SJCRH30 (cell line): ENCODE results near the gene SPATA18. TPM values are rescaled to one million over a fixed set of nuclear protein-coding genes. Genes with fewer than 3 reads are reported as not detected.
"Not testable (repeated sequence)": the region's sequence is repeated elsewhere in the genome, so short reads cannot be mapped to it uniquely, and the experiment has no call there.

ENCODE experiments used
- DNase-seq, 2 experiments: peaks; one replicate each; pipeline ENCODE4 v3.0.0-alpha.2; 2015 to 2020
- H3K27ac ChIP-seq: fragments of 250-450 bp; sonication (Bioruptor Pico); 2 replicates; pipeline ENCODE4 v1.5.1; 2020; ENCODE audit warnings: mild to moderate bottlenecking, moderate library complexity
- H3K27me3 ChIP-seq: fragments of 250-450 bp; sonication (Bioruptor Pico); 2 replicates; pipeline ENCODE4 v1.5.1; 2020; ENCODE audit warnings: mild to moderate bottlenecking, moderate library complexity
- H3K36me3 ChIP-seq: fragments of 250-450 bp; sonication (Bioruptor Pico); 2 replicates; pipeline ENCODE4 v1.5.1; 2020; ENCODE audit warnings: mild to moderate bottlenecking, moderate library complexity
- H3K4me1 ChIP-seq: fragments of 250-450 bp; sonication (Bioruptor Pico); 2 replicates; pipeline ENCODE4 v1.5.1; 2020; ENCODE audit warnings: mild to moderate bottlenecking, moderate library complexity
- H3K4me3 ChIP-seq: fragments of 250-450 bp; sonication (Bioruptor Pico); 2 replicates; pipeline ENCODE4 v1.5.1; 2020; ENCODE audit warnings: mild to moderate bottlenecking, moderate library complexity
- H3K9me3 ChIP-seq: fragments of 250-450 bp; sonication (Bioruptor Pico); replicated peaks from 2 replicates; pipeline ENCODE4 v1.5.1; 2020; ENCODE audit warnings: mild to moderate bottlenecking, moderate library complexity
- total RNA-seq: library from RNA; depleted of rRNA; stranded (reverse); fragments of >200 nt; shearing (Covaris generic); gene quantifications from 2 replicates; pipeline ENCODE4 v1.2.3, GENCODE V29; 2014

SPATA18 gene
- total RNA-seq, 1 experiment from 2014 or later = not detected

GRCh38 chr4:52107336-52107735 is 56.2 kb downstream of the SPATA18 start:
- H3K9me3 ChIP-seq = no peaks in the 10 kb centered on the region; the same call in 1 of the 2 replicates

GRCh38 chr4:52107745-52108144 is 56.6 kb downstream of the SPATA18 start:
- no peak overlapping the region for H3K27ac ChIP-seq
- no peak overlapping the region for H3K4me3 ChIP-seq
- no peaks in the 10 kb centered on the region for H3K27me3 ChIP-seq
- H3K36me3 ChIP-seq = no peaks in the 10 kb centered on the region
- no peaks in the 10 kb centered on the region; the same call in 1 of the 2 replicates for H3K9me3 ChIP-seq
- peaks cover 12% of the 10 kb centered on the region; the same call in 1 of the 2 replicates for H3K4me1 ChIP-seq
- DNase-seq = peak in 1 of 2 experiments; percentile 42

More at GRCh38 chr4:52107336-52107735, 56.2 kb downstream of the SPATA18 start:
- DNase-seq = peak in 1 of 2 experiments; percentile 34
- peaks cover 12% of the 10 kb centered on the region; the same call in 1 of the 2 replicates for H3K4me1 ChIP-seq
- no peaks in the 10 kb centered on the region for H3K36me3 ChIP-seq
- H3K27me3 ChIP-seq = no peaks in the 10 kb centered on the region
- H3K27ac ChIP-seq = no peak overlapping the region
- H3K4me3 ChIP-seq = no peak overlapping the region

GRCh38 chr4:52110171-52110570 is 59.1 kb downstream of the SPATA18 start:
- Histone ChIP-seq H3K9me3 (no peaks in the 10 kb centered on the region; the same call in 1 of the 2 replicates), H3K27me3 (no peaks in the 10 kb centered on the region), H3K4me3 (no peak overlapping the region), H3K36me3 (no peaks in the 10 kb centered on the region), H3K4me1 (peaks cover 12% of the 10 kb centered on the region; the same call in 1 of the 2 replicates), H3K27ac (no peak overlapping the region)
- DNase-seq = peak in 1 of 2 experiments; percentile 40

- no peak for DNase-seq
- Histone ChIP-seq H3K9me3 (no peaks in the 10 kb centered on the region; the same call in 1 of the 2 replicates), H3K27ac (no peak overlapping the region), H3K36me3 (no peaks in the 10 kb centered on the region), H3K4me3 (no peak overlapping the region), H3K27me3 (no peaks in the 10 kb centered on the region), H3K4me1 (peaks cover 7% of the 10 kb centered on the region; the same call in 1 of the 2 replicates)
Measured at GRCh38 chr4:52111995-52112394, 60.9 kb downstream of the SPATA18 start.

- Histone ChIP-seq H3K9me3 (no peaks in the 10 kb centered on the region; the same call in 1 of the 2 replicates), H3K4me3 (no peak overlapping the region), H3K4me1 (0 out of 2 replicates have a peak, but pooled peaks cover 3% of the 10 kb centered on the region), H3K27me3 (no peaks in the 10 kb centered on the region), H3K36me3 (no peaks in the 10 kb centered on the region), H3K27ac (no peak overlapping the region)
- no peak for DNase-seq
Measured at GRCh38 chr4:52112411-52112810, 61.3 kb downstream of the SPATA18 start.

GRCh38 chr4:52116641-52117040 is 65.5 kb downstream of the SPATA18 start:
- Histone ChIP-seq H3K36me3 (no peaks in the 10 kb centered on the region), H3K27ac (no peak overlapping the region), H3K9me3 (no peaks in the 10 kb centered on the region), H3K4me1 (no peaks in the 10 kb centered on the region), H3K4me3 (no peak overlapping the region), H3K27me3 (no peaks in the 10 kb centered on the region)
- no peak for DNase-seq

GRCh38 chr4:52126226-52126625 is 75.1 kb downstream of the SPATA18 start:
- DNase-seq = no peak
- Histone ChIP-seq H3K27ac (no peak overlapping the region), H3K4me3 (no peak overlapping the region), H3K36me3 (no peaks in the 10 kb centered on the region), H3K9me3 (no peaks in the 10 kb centered on the region; the same call in 1 of the 2 replicates), H3K4me1 (peaks cover 17% of the 10 kb centered on the region), H3K27me3 (no peaks in the 10 kb centered on the region)

- peak; percentile 82 to 92 for DNase-seq
- H3K4me3 ChIP-seq = no peak overlapping the region
Measured at GRCh38 chr4:52126966-52127365, 75.9 kb downstream of the SPATA18 start.

GRCh38 chr4:52135171-52135570 is 84.1 kb downstream of the SPATA18 start:
- Histone ChIP-seq H3K36me3 (no peaks in the 10 kb centered on the region), H3K9me3 (no peaks in the 10 kb centered on the region), H3K27me3 (no peaks in the 10 kb centered on the region; the same call in 1 of the 2 replicates), H3K4me1 (no peaks in the 10 kb centered on the region), H3K4me3 (no peak overlapping the region), H3K27ac (no peak overlapping the region)
- DNase-seq = no peak

More at GRCh38 chr4:52126966-52127365, 75.9 kb downstream of the SPATA18 start:
- Histone ChIP-seq H3K4me1 (peaks cover 17% of the 10 kb centered on the region), H3K27me3 (no peaks in the 10 kb centered on the region), H3K36me3 (no peaks in the 10 kb centered on the region), H3K27ac (peak overlapping the region; percentile 55), H3K9me3 (no peaks in the 10 kb centered on the region; the same call in 1 of the 2 replicates)

GRCh38 chr4:52137152-52137551 is 86.0 kb downstream of the SPATA18 start:
- not testable (repeated sequence) for H3K27ac ChIP-seq, H3K4me3 ChIP-seq, H3K4me1 ChIP-seq, DNase-seq, H3K36me3 ChIP-seq, H3K27me3 ChIP-seq, H3K9me3 ChIP-seq

GRCh38 chr4:52142816-52143215 is 91.7 kb downstream of the SPATA18 start:
- Histone ChIP-seq H3K4me1 (no peaks in the 10 kb centered on the region), H3K9me3 (no peaks in the 10 kb centered on the region), H3K27me3 (no peaks in the 10 kb centered on the region), H3K27ac (no peak overlapping the region), H3K36me3 (no peaks in the 10 kb centered on the region), H3K4me3 (no peak overlapping the region)
- no peak for DNase-seq

GRCh38 chr4:52143815-52144214 is 92.7 kb downstream of the SPATA18 start:
- Histone ChIP-seq H3K4me3 (no peak overlapping the region), H3K9me3 (no peaks in the 10 kb centered on the region), H3K4me1 (no peaks in the 10 kb centered on the region), H3K27ac (no peak overlapping the region), H3K36me3 (no peaks in the 10 kb centered on the region), H3K27me3 (no peaks in the 10 kb centered on the region)
- no peak for DNase-seq

- Histone ChIP-seq H3K9me3 (no peaks in the 10 kb centered on the region), H3K4me1 (no peaks in the 10 kb centered on the region), H3K4me3 (no peak overlapping the region), H3K27ac (no peak overlapping the region), H3K36me3 (no peaks in the 10 kb centered on the region), H3K27me3 (no peaks in the 10 kb centered on the region)
- no peak for DNase-seq
Measured at GRCh38 chr4:52144372-52144771, 93.3 kb downstream of the SPATA18 start.
